Activated naive CD8-positive, alpha-beta T cell treated with anti-CD3 and anti-CD28 coated beads for 36 hours (primary cell): ENCODE data around the gene MIS18A. TPM values are rescaled to one million over a fixed set of nuclear protein-coding genes. Genes with fewer than 3 reads are reported as not detected.

Source experiments
- DNase-seq: peaks from one replicate; pipeline ENCODE4 v3.0.0; 2021
- H3K27ac Mint-ChIP-seq: one replicate; pipeline ENCODE4 v1.8.0; 2022; ENCODE audit warnings: mild to moderate bottlenecking, moderate library complexity, mixed read lengths
- H3K27me3 Mint-ChIP-seq: one replicate; pipeline ENCODE4 v1.8.0; 2022; ENCODE audit warnings: mild to moderate bottlenecking, mixed read lengths
- H3K36me3 Mint-ChIP-seq: one replicate; pipeline ENCODE4 v1.8.0; 2021; ENCODE audit warnings: mild to moderate bottlenecking, mixed read lengths
- H3K4me1 Mint-ChIP-seq: one replicate; pipeline ENCODE4 v1.8.0; 2021; ENCODE audit warnings: mixed read lengths
- H3K4me3 Mint-ChIP-seq: one replicate; pipeline ENCODE4 v1.8.0; 2022; ENCODE audit warnings: mild to moderate bottlenecking, moderate library complexity, mixed read lengths
- H3K9me3 Mint-ChIP-seq: one replicate; pipeline ENCODE4 v1.8.0; 2022; ENCODE audit warnings: mixed read lengths
- total RNA-seq, 2 experiments: library from RNA; stranded (reverse); gene quantifications; one replicate each; pipeline ENCODE4 v1.2.3, GENCODE V29; 2021

The MIS18A gene
- 10 to 100 TPM; 36.3 to 38.5 TPM for total RNA-seq

- peaks cover 14% of the 10 kb centered on the region for H3K36me3 Mint-ChIP-seq
- no peaks in the 10 kb centered on the region for H3K9me3 Mint-ChIP-seq
- DNase-seq = peak; percentile 98
These were observed at the start of gene MIS18A for GRCh38 chr21:32278518-32279376. TSS of gene MIS18A (minus strand) at chr21:32279049. CDS start at chr21:32279014, 35 bp downstream.

GRCh38 chr21:32328595-32328994, 49.7 kb upstream of the MIS18A start:
- no peak overlapping the region for H3K27ac Mint-ChIP-seq
- H3K4me3 Mint-ChIP-seq = no peak overlapping the region
- peaks cover 76% of the 10 kb centered on the region for H3K36me3 Mint-ChIP-seq
- peaks cover 9% of the 10 kb centered on the region for H3K4me1 Mint-ChIP-seq
- H3K9me3 Mint-ChIP-seq = no peaks in the 10 kb centered on the region
- no peak for DNase-seq
- no peaks in the 10 kb centered on the region for H3K27me3 Mint-ChIP-seq

More at GRCh38 chr21:32278518-32279376, at the start of gene MIS18A:
- Mint-ChIP-seq H3K27ac (peak within 1 kb of the TSS; percentile 92), H3K27me3 (no peaks in the 10 kb centered on the region), H3K4me3 (peak within 1 kb of the TSS; percentile 99), H3K4me1 (peaks cover 11% of the 10 kb centered on the region)

GRCh38 chr21:32325706-32326105, 46.9 kb upstream of the MIS18A start:
- H3K4me1 Mint-ChIP-seq = peaks cover 4% of the 10 kb centered on the region
- H3K9me3 Mint-ChIP-seq = no peaks in the 10 kb centered on the region
- H3K4me3 Mint-ChIP-seq = no peak overlapping the region
- no peak overlapping the region for H3K27ac Mint-ChIP-seq
- no peak for DNase-seq
- H3K36me3 Mint-ChIP-seq = peaks cover 58% of the 10 kb centered on the region
- no peaks in the 10 kb centered on the region for H3K27me3 Mint-ChIP-seq

GRCh38 chr21:32322676-32323075, 43.8 kb upstream of the MIS18A start:
- Mint-ChIP-seq H3K36me3 (peaks cover 32% of the 10 kb centered on the region), H3K4me3 (no peak overlapping the region), H3K27me3 (no peaks in the 10 kb centered on the region), H3K9me3 (no peaks in the 10 kb centered on the region), H3K4me1 (peaks cover 4% of the 10 kb centered on the region), H3K27ac (no peak overlapping the region)
- DNase-seq = no peak

- Mint-ChIP-seq H3K4me1 (peaks cover 4% of the 10 kb centered on the region), H3K36me3 (peaks cover 27% of the 10 kb centered on the region), H3K4me3 (no peak overlapping the region), H3K27ac (no peak overlapping the region), H3K27me3 (no peaks in the 10 kb centered on the region), H3K9me3 (no peaks in the 10 kb centered on the region)
- no peak for DNase-seq
These were observed 43.3 kb upstream of the MIS18A start for GRCh38 chr21:32322103-32322502.

GRCh38 chr21:32321480-32321879, 42.6 kb upstream of the MIS18A start:
- Mint-ChIP-seq H3K27ac (peak overlapping the region; percentile 29), H3K9me3 (no peaks in the 10 kb centered on the region), H3K27me3 (no peaks in the 10 kb centered on the region), H3K36me3 (peaks cover 23% of the 10 kb centered on the region), H3K4me3 (no peak overlapping the region), H3K4me1 (peaks cover under 1% of the 10 kb centered on the region)
- DNase-seq = no peak

GRCh38 chr21:32320726-32321125, 41.9 kb upstream of the MIS18A start:
- no peaks in the 10 kb centered on the region for H3K27me3 Mint-ChIP-seq
- no peak overlapping the region for H3K27ac Mint-ChIP-seq
- no peak for DNase-seq
- peaks cover 20% of the 10 kb centered on the region for H3K36me3 Mint-ChIP-seq
- no peak overlapping the region for H3K4me3 Mint-ChIP-seq
- H3K4me1 Mint-ChIP-seq = no peaks in the 10 kb centered on the region
- no peaks in the 10 kb centered on the region for H3K9me3 Mint-ChIP-seq

- no peaks in the 10 kb centered on the region for H3K27me3 Mint-ChIP-seq
- H3K9me3 Mint-ChIP-seq = no peaks in the 10 kb centered on the region
- DNase-seq = no peak
- no peak overlapping the region for H3K4me3 Mint-ChIP-seq
- H3K36me3 Mint-ChIP-seq = peaks cover 15% of the 10 kb centered on the region
- H3K4me1 Mint-ChIP-seq = no peaks in the 10 kb centered on the region
- no peak overlapping the region for H3K27ac Mint-ChIP-seq
These were observed 41.2 kb upstream of the MIS18A start for GRCh38 chr21:32320059-32320458.

GRCh38 chr21:32319012-32319411, 40.2 kb upstream of the MIS18A start:
- H3K4me1 Mint-ChIP-seq = peaks cover 1% of the 10 kb centered on the region
- no peaks in the 10 kb centered on the region for H3K9me3 Mint-ChIP-seq
- no peak overlapping the region for H3K4me3 Mint-ChIP-seq
- DNase-seq = no peak
- H3K36me3 Mint-ChIP-seq = peaks cover 6% of the 10 kb centered on the region
- H3K27me3 Mint-ChIP-seq = no peaks in the 10 kb centered on the region
- H3K27ac Mint-ChIP-seq = no peak overlapping the region

- DNase-seq = no peak
- peaks cover 1% of the 10 kb centered on the region for H3K4me1 Mint-ChIP-seq
- H3K9me3 Mint-ChIP-seq = no peaks in the 10 kb centered on the region
- H3K36me3 Mint-ChIP-seq = peaks cover 5% of the 10 kb centered on the region
- H3K27me3 Mint-ChIP-seq = no peaks in the 10 kb centered on the region
- H3K4me3 Mint-ChIP-seq = no peak overlapping the region
- H3K27ac Mint-ChIP-seq = no peak overlapping the region
These were observed 38.9 kb upstream of the MIS18A start for GRCh38 chr21:32317726-32318125.

GRCh38 chr21:32316361-32317215, 37.7 kb upstream of the MIS18A start:
- Mint-ChIP-seq H3K4me1 (peaks cover 1% of the 10 kb centered on the region), H3K27ac (no peak overlapping the region), H3K36me3 (peaks cover 16% of the 10 kb centered on the region), H3K4me3 (no peak overlapping the region), H3K9me3 (no peaks in the 10 kb centered on the region), H3K27me3 (no peaks in the 10 kb centered on the region)
- DNase-seq = no peak

- H3K9me3 Mint-ChIP-seq = no peaks in the 10 kb centered on the region
- H3K27ac Mint-ChIP-seq = no peak overlapping the region
- no peak for DNase-seq
- H3K4me3 Mint-ChIP-seq = no peak overlapping the region
- H3K27me3 Mint-ChIP-seq = no peaks in the 10 kb centered on the region
- H3K4me1 Mint-ChIP-seq = peaks cover 6% of the 10 kb centered on the region
- peaks cover 25% of the 10 kb centered on the region for H3K36me3 Mint-ChIP-seq
These were observed 36.8 kb upstream of the MIS18A start for GRCh38 chr21:32315511-32316281.

- Mint-ChIP-seq H3K27ac (no peak overlapping the region), H3K36me3 (peaks cover 26% of the 10 kb centered on the region), H3K4me1 (peaks cover 8% of the 10 kb centered on the region), H3K27me3 (no peaks in the 10 kb centered on the region), H3K4me3 (no peak overlapping the region), H3K9me3 (no peaks in the 10 kb centered on the region)
- DNase-seq = no peak
These were observed 36.0 kb upstream of the MIS18A start for GRCh38 chr21:32314806-32315205.

GRCh38 chr21:32312976-32313375, 34.1 kb upstream of the MIS18A start:
- H3K27me3 Mint-ChIP-seq = no peaks in the 10 kb centered on the region
- H3K4me3 Mint-ChIP-seq = no peak overlapping the region
- no peak for DNase-seq
- peaks cover 25% of the 10 kb centered on the region for H3K36me3 Mint-ChIP-seq
- no peaks in the 10 kb centered on the region for H3K9me3 Mint-ChIP-seq
- H3K4me1 Mint-ChIP-seq = peaks cover 8% of the 10 kb centered on the region
- H3K27ac Mint-ChIP-seq = no peak overlapping the region

GRCh38 chr21:32312326-32312725, 33.5 kb upstream of the MIS18A start:
- Mint-ChIP-seq H3K4me1 (peaks cover 8% of the 10 kb centered on the region), H3K27me3 (no peaks in the 10 kb centered on the region), H3K4me3 (no peak overlapping the region), H3K9me3 (no peaks in the 10 kb centered on the region), H3K36me3 (peaks cover 25% of the 10 kb centered on the region), H3K27ac (no peak overlapping the region)
- DNase-seq = no peak
